IPS-18a (cell line): Measurements from ENCODE around the gene PLEKHG1.

Experiments used
- H3K27ac ChIP-seq: one replicate; pipeline ENCODE4 v1.5.1; 2013; ENCODE audit warnings: low read length
- H3K27me3 ChIP-seq: one replicate; pipeline ENCODE4 v1.6.1; 2013; ENCODE audit warnings: mild to moderate bottlenecking, low read length; ENCODE audit not compliant: control insufficient read depth, insufficient read depth
- H3K36me3 ChIP-seq: one replicate; pipeline ENCODE4 v1.6.1; 2013; ENCODE audit warnings: low read depth, low read length; ENCODE audit not compliant: control insufficient read depth
- H3K4me1 ChIP-seq: one replicate; pipeline ENCODE4 v1.6.1; 2013; ENCODE audit warnings: low read depth, low read length; ENCODE audit not compliant: control insufficient read depth
- H3K4me3 ChIP-seq: one replicate; pipeline ENCODE4 v1.5.1; 2013; ENCODE audit warnings: low read length
- H3K9ac ChIP-seq: one replicate; pipeline ENCODE4 v1.6.1; 2013; ENCODE audit warnings: mild to moderate bottlenecking, low read length, moderate library complexity
- H3K9me3 ChIP-seq: one replicate; pipeline ENCODE4 v1.6.1; 2013; ENCODE audit warnings: low read depth, low read length; ENCODE audit not compliant: control insufficient read depth

Gene PLEKHG1

GRCh38 chr6:150592377-150592995 lies 7.2 kb upstream of the PLEKHG1 start:
- Histone ChIP-seq H3K9me3 (no peaks in the 10 kb centered on the region), H3K36me3 (no peaks in the 10 kb centered on the region), H3K27ac (no peak overlapping the region), H3K9ac (no peak overlapping the region), H3K4me3 (no peak overlapping the region), H3K27me3 (peaks cover 7% of the 10 kb centered on the region), H3K4me1 (no peaks in the 10 kb centered on the region)

GRCh38 chr6:150593119-150593518 lies 6.6 kb upstream of the PLEKHG1 start:
- Histone ChIP-seq H3K27me3 (peaks cover 13% of the 10 kb centered on the region), H3K9me3 (no peaks in the 10 kb centered on the region), H3K36me3 (no peaks in the 10 kb centered on the region), H3K4me3 (no peak overlapping the region), H3K4me1 (no peaks in the 10 kb centered on the region), H3K9ac (no peak overlapping the region), H3K27ac (no peak overlapping the region)

GRCh38 chr6:150596439-150596838 lies 3.2 kb upstream of the PLEKHG1 start:
- H3K36me3 ChIP-seq: no peaks in the 10 kb centered on the region
- no peaks in the 10 kb centered on the region for H3K9me3 ChIP-seq
- H3K4me1 ChIP-seq: peaks cover 8% of the 10 kb centered on the region
- no peak overlapping the region for H3K9ac ChIP-seq
- no peak overlapping the region for H3K4me3 ChIP-seq
- peaks cover 34% of the 10 kb centered on the region for H3K27me3 ChIP-seq
- no peak overlapping the region for H3K27ac ChIP-seq

GRCh38 chr6:150598401-150598800 lies 1.3 kb upstream of the PLEKHG1 start:
- Histone ChIP-seq H3K4me3 (no peak overlapping the region), H3K27me3 (peaks cover 52% of the 10 kb centered on the region), H3K36me3 (no peaks in the 10 kb centered on the region), H3K4me1 (peaks cover 8% of the 10 kb centered on the region), H3K27ac (no peak overlapping the region), H3K9me3 (no peaks in the 10 kb centered on the region), H3K9ac (no peak overlapping the region)

GRCh38 chr6:150598858-150599198 lies 857 bp upstream of the PLEKHG1 start:
- H3K9me3 ChIP-seq: no peaks in the 10 kb centered on the region
- no peak overlapping the region for H3K4me3 ChIP-seq
- H3K4me1 ChIP-seq: peaks cover 8% of the 10 kb centered on the region
- H3K27me3 ChIP-seq: peaks cover 55% of the 10 kb centered on the region
- no peak overlapping the region for H3K9ac ChIP-seq
- no peak overlapping the region for H3K27ac ChIP-seq
- no peaks in the 10 kb centered on the region for H3K36me3 ChIP-seq

- H3K4me1 ChIP-seq: peaks cover 8% of the 10 kb centered on the region
- no peaks in the 10 kb centered on the region for H3K9me3 ChIP-seq
- no peak overlapping the region for H3K9ac ChIP-seq
- H3K36me3 ChIP-seq: no peaks in the 10 kb centered on the region
- no peak overlapping the region for H3K27ac ChIP-seq
- H3K27me3 ChIP-seq: peaks cover 60% of the 10 kb centered on the region
- H3K4me3 ChIP-seq: peak overlapping the region; percentile 66
These were observed 270 bp downstream of the PLEKHG1 start for GRCh38 chr6:150600010-150600300.

- H3K4me3 ChIP-seq: peak overlapping the region; percentile 66
- H3K9me3 ChIP-seq: no peaks in the 10 kb centered on the region
- H3K27me3 ChIP-seq: peaks cover 60% of the 10 kb centered on the region
- no peaks in the 10 kb centered on the region for H3K36me3 ChIP-seq
- peaks cover 8% of the 10 kb centered on the region for H3K4me1 ChIP-seq
- H3K9ac ChIP-seq: no peak overlapping the region
- no peak overlapping the region for H3K27ac ChIP-seq
These were observed 774 bp downstream of the PLEKHG1 start for GRCh38 chr6:150600301-150601017.

- Histone ChIP-seq H3K9me3 (no peaks in the 10 kb centered on the region), H3K9ac (no peak overlapping the region), H3K27me3 (peaks cover 60% of the 10 kb centered on the region), H3K4me1 (peaks cover 8% of the 10 kb centered on the region), H3K36me3 (no peaks in the 10 kb centered on the region), H3K27ac (no peak overlapping the region), H3K4me3 (peak overlapping the region; percentile 66)
These were observed 1.8 kb downstream of the PLEKHG1 start for GRCh38 chr6:150601439-150601838.

- Histone ChIP-seq H3K27me3 (peaks cover 46% of the 10 kb centered on the region), H3K36me3 (no peaks in the 10 kb centered on the region), H3K9me3 (no peaks in the 10 kb centered on the region), H3K9ac (no peak overlapping the region), H3K4me1 (peaks cover 8% of the 10 kb centered on the region), H3K4me3 (no peak overlapping the region), H3K27ac (no peak overlapping the region)
These were observed 3.5 kb downstream of the PLEKHG1 start for GRCh38 chr6:150603176-150603575.

GRCh38 chr6:150604467-150604866 lies 4.8 kb downstream of the PLEKHG1 start:
- no peaks in the 10 kb centered on the region for H3K36me3 ChIP-seq
- H3K27me3 ChIP-seq: peaks cover 33% of the 10 kb centered on the region
- no peak overlapping the region for H3K27ac ChIP-seq
- peaks cover 6% of the 10 kb centered on the region for H3K4me1 ChIP-seq
- H3K9ac ChIP-seq: no peak overlapping the region
- H3K9me3 ChIP-seq: no peaks in the 10 kb centered on the region
- H3K4me3 ChIP-seq: no peak overlapping the region

GRCh38 chr6:150605333-150605732 lies 5.6 kb downstream of the PLEKHG1 start:
- Histone ChIP-seq H3K4me1 (peaks cover 5% of the 10 kb centered on the region), H3K27ac (no peak overlapping the region), H3K36me3 (no peaks in the 10 kb centered on the region), H3K9ac (no peak overlapping the region), H3K9me3 (no peaks in the 10 kb centered on the region), H3K27me3 (peaks cover 32% of the 10 kb centered on the region), H3K4me3 (no peak overlapping the region)

GRCh38 chr6:150606168-150606591 lies 6.5 kb downstream of the PLEKHG1 start:
- Histone ChIP-seq H3K9me3 (no peaks in the 10 kb centered on the region), H3K27ac (no peak overlapping the region), H3K4me3 (no peak overlapping the region), H3K9ac (no peak overlapping the region), H3K36me3 (no peaks in the 10 kb centered on the region), H3K27me3 (peaks cover 28% of the 10 kb centered on the region), H3K4me1 (peaks cover 2% of the 10 kb centered on the region)
